ENCODE measurements around the gene IMMP2L. TPM values are rescaled to one million over a fixed set of nuclear protein-coding genes. Genes with fewer than 3 reads are reported as not detected.

Gene IMMP2L
- total and polyA plus RNA-seq, 4 donors = 7.3 to 21.1 (median 12.4) TPM

GRCh38 chr7:111429781-111430180, 132.5 kb downstream of the IMMP2L start (continued):
- no peak for TF ChIP-seq ZBTB33 (IDR thresholded peaks at IDR 0.05)
- TF ChIP-seq RAD21 (IDR thresholded peaks at IDR 0.05) = no peak
- TF ChIP-seq EGR1 (IDR thresholded peaks at IDR 0.05; ENCODE audit: low read depth in 2 of 2) = no peak

- Histone ChIP-seq H3K9me3 (ENCODE audit: control insufficient read depth in 4 of 4, low read length in 3 of 4) (no peaks in the 10 kb centered on the region), H3K9ac (ENCODE audit: low read depth in 1 of 2, low read length in 2 of 2) (no peak overlapping the region), H3K4me1 (ENCODE audit: control insufficient read depth in 4 of 4, insufficient read depth in 4 of 4, low read length in 3 of 4) (no peaks in the 10 kb centered on the region), H3K27ac (ENCODE audit: low read depth in 1 of 2, low read length in 2 of 2) (no peak overlapping the region), H3K4me3 (ENCODE audit: low read depth in 1 of 3, low read length in 3 of 3) (no peak overlapping the region), H3K27me3 (ENCODE audit: control insufficient read depth in 4 of 4, insufficient read depth in 4 of 4, low read length in 3 of 4) (no peaks in the 10 kb centered on the region), H3K36me3 (ENCODE audit: control insufficient read depth in 4 of 4, insufficient read depth in 3 of 4, low read depth in 1 of 4, low read length in 3 of 4) (no peaks in the 10 kb centered on the region)
- TF ChIP-seq HNF4G (IDR thresholded peaks at IDR 0.05) = no peak
- TF ChIP-seq FOXA1 (IDR thresholded peaks at IDR 0.05) = no peak
- no peak for TF ChIP-seq TAF1 (conservative IDR thresholded peaks at IDR 0.05)
- no peak for TF ChIP-seq GABPA (IDR thresholded peaks at IDR 0.05 in 1 of 2, conservative IDR thresholded peaks at IDR 0.05 in 1 of 2)
- TF ChIP-seq ATF3 (IDR thresholded peaks at IDR 0.05) = no peak
- no peak for TF ChIP-seq RXRA (IDR thresholded peaks at IDR 0.05)
- TF ChIP-seq EGR1 (IDR thresholded peaks at IDR 0.05; ENCODE audit: low read depth in 2 of 2) = no peak
- no peak for TF ChIP-seq ZBTB33 (IDR thresholded peaks at IDR 0.05)
- no peak for TF ChIP-seq MAX (IDR thresholded peaks at IDR 0.05)
- TF ChIP-seq NR2F2 (IDR thresholded peaks at IDR 0.05) = no peak
- no peak for DNase-seq (ENCODE audit: low spot score)
Measured at GRCh38 chr7:111424768-111425167, 137.5 kb downstream of the IMMP2L start.

GRCh38 chr7:111414374-111414773, 147.9 kb downstream of the IMMP2L start:
- no peaks in the 10 kb centered on the region for H3K4me1 ChIP-seq (ENCODE audit: control insufficient read depth in 4 of 4, insufficient read depth in 4 of 4, low read length in 3 of 4)
- H3K4me3 ChIP-seq (ENCODE audit: low read depth in 1 of 3, low read length in 3 of 3) = no peak overlapping the region
- no peak overlapping the region for H3K27ac ChIP-seq (ENCODE audit: low read depth in 1 of 2, low read length in 2 of 2)

More at GRCh38 chr7:111414374-111414773, 147.9 kb downstream of the IMMP2L start:
- Histone ChIP-seq H3K27me3 (ENCODE audit: control insufficient read depth in 4 of 4, insufficient read depth in 4 of 4, low read length in 3 of 4) (no peaks in the 10 kb centered on the region), H3K9me3 (ENCODE audit: control insufficient read depth in 4 of 4, low read length in 3 of 4) (no peaks in the 10 kb centered on the region), H3K9ac (ENCODE audit: low read depth in 1 of 2, low read length in 2 of 2) (no peak overlapping the region), H3K36me3 (ENCODE audit: control insufficient read depth in 4 of 4, insufficient read depth in 3 of 4, low read depth in 1 of 4, low read length in 3 of 4) (no peaks in the 10 kb centered on the region)
- TF ChIP-seq HNF4A (conservative IDR thresholded peaks at IDR 0.05) (no peak), MAX (IDR thresholded peaks at IDR 0.05) (no peak), NR2F2 (IDR thresholded peaks at IDR 0.05) (no peak), HNF4G (IDR thresholded peaks at IDR 0.05) (no peak), EGR1 (IDR thresholded peaks at IDR 0.05; ENCODE audit: low read depth in 2 of 2) (no peak), JUND (IDR thresholded peaks at IDR 0.05) (no peak), ZBTB33 (IDR thresholded peaks at IDR 0.05) (no peak), TAF1 (conservative IDR thresholded peaks at IDR 0.05) (no peak), FOXA2 (IDR thresholded peaks at IDR 0.05) (no peak)
- DNase-seq (ENCODE audit: low spot score) = no peak

Measured in liver (tissue), 9 donors.